NCI-H1105 (cell line): Measurements from ENCODE around the gene CBLC.

Experiments used
- DNase-seq: peaks from one replicate; lab custom pipeline; 2025; lab: John Stamatoyannopoulos, UW

Gene CBLC

GRCh38 chr19:44746946-44747738, 30.5 kb upstream of the CBLC start:
- DNase-seq: peak; percentile 23

- no peak for DNase-seq
Observed at GRCh38 chr19:44747739-44748425, 29.8 kb upstream of the CBLC start.

GRCh38 chr19:44748426-44749254, 29.1 kb upstream of the CBLC start, which contains the start of gene BCL3:
TSS of gene BCL3 (plus strand) at chr19:44748708. CDS start at chr19:44748791, 83 bp downstream.
- DNase-seq: no peak

- DNase-seq: no peak
Observed at GRCh38 chr19:44749292-44749691, 28.4 kb upstream of the CBLC start.

- no peak for DNase-seq
Observed at GRCh38 chr19:44749994-44750393, 27.7 kb upstream of the CBLC start.

GRCh38 chr19:44752123-44752815, 25.4 kb upstream of the CBLC start:
- DNase-seq: no peak

- DNase-seq: peak; percentile 51
Observed at GRCh38 chr19:44752816-44753625, 24.7 kb upstream of the CBLC start.

GRCh38 chr19:44753626-44753931, 24.1 kb upstream of the CBLC start:
- DNase-seq: no peak

- DNase-seq: no peak
Observed at GRCh38 chr19:44753932-44754749, 23.5 kb upstream of the CBLC start.

GRCh38 chr19:44754750-44755080, 23.0 kb upstream of the CBLC start:
- no peak for DNase-seq

- DNase-seq: no peak
Observed at GRCh38 chr19:44755219-44755618, 22.5 kb upstream of the CBLC start.

- no peak for DNase-seq
Observed at GRCh38 chr19:44756089-44756562, 21.6 kb upstream of the CBLC start.

- DNase-seq: no peak
Observed at GRCh38 chr19:44757057-44757734, 20.5 kb upstream of the CBLC start.

- no peak for DNase-seq
Observed at GRCh38 chr19:44757735-44758505, 19.8 kb upstream of the CBLC start.

- no peak for DNase-seq
Observed at GRCh38 chr19:44758596-44758995, 19.1 kb upstream of the CBLC start.

- no peak for DNase-seq
Observed at GRCh38 chr19:44759083-44759804, 18.4 kb upstream of the CBLC start.

- no peak for DNase-seq
Observed at GRCh38 chr19:44762038-44762437, 15.7 kb upstream of the CBLC start.
